Upper lobe of left lung (tissue), 6 donors: ENCODE measurements around the gene KCTD5. TPM values are rescaled to one million over a fixed set of nuclear protein-coding genes. Genes with fewer than 3 reads are reported as not detected.
A peak's percentile ranks its signal among the peaks of the same experiment; 100 is the strongest.

Source experiments
- ATAC-seq, 2 donors: fragments of 200-7000 bp; cut with Tn5 transposase; one replicate each; pipeline ENCODE4 v1.9.1; 2022; ENCODE audit warnings: mild to moderate bottlenecking in 2 of 2, moderate library complexity in 2 of 2; ENCODE audit not compliant: low FRiP score in 2 of 2
- DNase-seq, 2 donors: peaks; one replicate each; pipeline ENCODE4 v3.0.0-alpha.2; 2019 to 2020
- H3K27ac ChIP-seq, 4 donors: fragments of 200-600 bp; sonication (generic); one replicate each; pipeline ENCODE4 v1.5.1; 2016 to 2019
- H3K27me3 ChIP-seq, 4 donors: fragments of 200-600 bp; sonication (generic); one replicate each; pipeline ENCODE4 v1.5.1; 2017 to 2019
- H3K36me3 ChIP-seq, 4 donors: fragments of 200-600 bp; sonication (generic); one replicate each; pipeline ENCODE4 v1.5.1; 2016 to 2019
- H3K4me1 ChIP-seq, 4 donors: fragments of 200-600 bp; sonication (generic); one replicate each; pipeline ENCODE4 v1.5.1; 2018 to 2019
- H3K4me3 ChIP-seq, 4 donors: fragments of 200-600 bp; sonication (generic); one replicate each; pipeline ENCODE4 v1.5.1; 2017 to 2019; ENCODE audit warnings: mild to moderate bottlenecking in 2 of 4, moderate library complexity in 1 of 4
- H3K9me3 ChIP-seq, 4 donors: fragments of 200-600 bp; sonication (generic); one replicate each; pipeline ENCODE4 v1.5.1; 2018 to 2019
- CTCF ChIP-seq, 6 experiments: fragments of 450-650 bp in 4 of 6; fragments of 200-600 bp in 2 of 6; sonication (generic) in 2 of 6; IDR thresholded peaks; one replicate each; pipeline ENCODE4 v1.5.1; 2016 to 2019; ENCODE audit warnings: antibody characterized with exemption in 6 of 6
- EP300 ChIP-seq, 4 donors: sonication (generic); formaldehyde crosslinking; IDR thresholded peaks; one replicate each; pipeline ENCODE4 v1.5.1; 2017; ENCODE audit warnings: antibody characterized with exemption in 4 of 4, control low read depth in 2 of 4
- POLR2A ChIP-seq, 4 donors: fragments of 450-650 bp; IDR thresholded peaks; one replicate each; pipeline ENCODE4 v1.5.1; 2016 to 2017; ENCODE audit warnings: antibody characterized with exemption in 4 of 4, mild to moderate bottlenecking in 2 of 4
- POLR2AphosphoS5 ChIP-seq, 2 donors: sonication (generic); formaldehyde crosslinking; IDR thresholded peaks; one replicate each; pipeline ENCODE4 v1.5.1; 2017; ENCODE audit warnings: antibody characterized with exemption in 2 of 2
- WGBS, 2 donors: methylation state at CpG; one replicate each; pipeline ENCODE4 v1.1.5; 2017 to 2018; 5-methylcytosine and 5-hydroxymethylcytosine counted together
- total RNA-seq, 6 donors: library from RNA; depleted of rRNA in 4 of 6; stranded (reverse); fragments of >200 nt in 4 of 6; gene quantifications; one replicate each; pipeline versions ENCODE4 v1.1.0 to v1.2.1, GENCODE V29; 2016 to 2021
- donor health status: DM: no; HTN: no; CAD: no; lungs with moderate emphysema.
- donor health status: DM: no; HTN: yes; CAD: no; lungs with severe emphysema.

The KCTD5 gene
- total RNA-seq, 6 donors from 2014 or later: 25.7 to 45.5 (median 33.0) TPM

- peak in 1 of 2 donors; percentile 66 for DNase-seq
- ATAC-seq: no peak
- WGBS, 2 donors: 89 to 95% methylated on average over 10 to 17 of the region's 17 CpGs
- Histone ChIP-seq H3K36me3 (peaks cover 20 to 60% (median 59%) of the 10 kb centered on the region in 4 donors), H3K27me3 (no peaks in the 10 kb centered on the region), H3K4me3 (no peak overlapping the region), H3K4me1 (peaks cover 0 to 11% (median 7%) of the 10 kb centered on the region in 4 donors), H3K27ac (no peak overlapping the region), H3K9me3 (no peaks in the 10 kb centered on the region)
- TF ChIP-seq POLR2AphosphoS5 (IDR thresholded peaks at IDR 0.05) (no peak), EP300 (IDR thresholded peaks at IDR 0.05) (no peak), POLR2A (IDR thresholded peaks at IDR 0.05) (no peak), CTCF (IDR thresholded peaks at IDR 0.05) (no peak)
Observed at GRCh38 chr16:2697401-2697948, 15.2 kb downstream of the KCTD5 start.

- Histone ChIP-seq H3K27me3 (no peaks in the 10 kb centered on the region), H3K27ac (no peak overlapping the region), H3K36me3 (peaks cover 26 to 68% (median 67%) of the 10 kb centered on the region in 4 donors), H3K9me3 (no peaks in the 10 kb centered on the region), H3K4me1 (peaks cover 0 to 2% (median under 1%) of the 10 kb centered on the region in 4 donors), H3K4me3 (no peak overlapping the region)
- no peak for ATAC-seq
- no peak for TF ChIP-seq CTCF (IDR thresholded peaks at IDR 0.05)
- TF ChIP-seq EP300 (IDR thresholded peaks at IDR 0.05): no peak
- no peak for TF ChIP-seq POLR2A (IDR thresholded peaks at IDR 0.05)
- TF ChIP-seq POLR2AphosphoS5 (IDR thresholded peaks at IDR 0.05): no peak
- 91 to 97% methylated on average over 14 to 25 of the region's 28 CpGs for WGBS, 2 donors
- DNase-seq: peak in 1 of 2 donors; percentile 77
Observed at GRCh38 chr16:2698103-2698870, 16.0 kb downstream of the KCTD5 start.

GRCh38 chr16:2698965-2699750 lies 16.8 kb downstream of the KCTD5 start:
- peak in 1 of 2 donors; percentile 59 for DNase-seq
- H3K4me3 ChIP-seq: no peak overlapping the region
- no peak for ATAC-seq
- WGBS, 2 donors: 91 to 92% methylated on average over 19 to 31 of the region's 32 CpGs
- no peak for TF ChIP-seq EP300 (IDR thresholded peaks at IDR 0.05)
- no peak for TF ChIP-seq CTCF (IDR thresholded peaks at IDR 0.05)
- no peak for TF ChIP-seq POLR2A (IDR thresholded peaks at IDR 0.05)
- TF ChIP-seq POLR2AphosphoS5 (IDR thresholded peaks at IDR 0.05): no peak
- H3K36me3 ChIP-seq: peaks cover 26 to 77% (median 72%) of the 10 kb centered on the region in 4 donors
- H3K27me3 ChIP-seq: no peaks in the 10 kb centered on the region
- H3K9me3 ChIP-seq: no peaks in the 10 kb centered on the region
- no peaks in the 10 kb centered on the region for H3K4me1 ChIP-seq
- no peak overlapping the region for H3K27ac ChIP-seq

- peak in 1 of 2 donors; percentile 61 for DNase-seq
- no peak for ATAC-seq
- no peaks in the 10 kb centered on the region for H3K4me1 ChIP-seq
- TF ChIP-seq EP300 (IDR thresholded peaks at IDR 0.05) (no peak), POLR2AphosphoS5 (IDR thresholded peaks at IDR 0.05) (no peak), CTCF (IDR thresholded peaks at IDR 0.05) (no peak)
- WGBS, 2 donors: 89 to 93% methylated on average over 11 to 26 of the region's 28 CpGs
- no peak overlapping the region for H3K27ac ChIP-seq
- H3K9me3 ChIP-seq: no peaks in the 10 kb centered on the region
- H3K36me3 ChIP-seq: peaks cover 26 to 85% (median 78%) of the 10 kb centered on the region in 4 donors
- H3K4me3 ChIP-seq: no peak overlapping the region
- no peaks in the 10 kb centered on the region for H3K27me3 ChIP-seq
Observed at GRCh38 chr16:2699791-2700600, 17.7 kb downstream of the KCTD5 start.
